HK-2 (cell line): ENCODE results near the gene BRCC3.

Experiments
- DNase-seq: peaks from one replicate; pipeline ENCODE4 v3.0.0-alpha.2; 2018; ENCODE audit not compliant: unreplicated experiment

Gene BRCC3

DNA sequence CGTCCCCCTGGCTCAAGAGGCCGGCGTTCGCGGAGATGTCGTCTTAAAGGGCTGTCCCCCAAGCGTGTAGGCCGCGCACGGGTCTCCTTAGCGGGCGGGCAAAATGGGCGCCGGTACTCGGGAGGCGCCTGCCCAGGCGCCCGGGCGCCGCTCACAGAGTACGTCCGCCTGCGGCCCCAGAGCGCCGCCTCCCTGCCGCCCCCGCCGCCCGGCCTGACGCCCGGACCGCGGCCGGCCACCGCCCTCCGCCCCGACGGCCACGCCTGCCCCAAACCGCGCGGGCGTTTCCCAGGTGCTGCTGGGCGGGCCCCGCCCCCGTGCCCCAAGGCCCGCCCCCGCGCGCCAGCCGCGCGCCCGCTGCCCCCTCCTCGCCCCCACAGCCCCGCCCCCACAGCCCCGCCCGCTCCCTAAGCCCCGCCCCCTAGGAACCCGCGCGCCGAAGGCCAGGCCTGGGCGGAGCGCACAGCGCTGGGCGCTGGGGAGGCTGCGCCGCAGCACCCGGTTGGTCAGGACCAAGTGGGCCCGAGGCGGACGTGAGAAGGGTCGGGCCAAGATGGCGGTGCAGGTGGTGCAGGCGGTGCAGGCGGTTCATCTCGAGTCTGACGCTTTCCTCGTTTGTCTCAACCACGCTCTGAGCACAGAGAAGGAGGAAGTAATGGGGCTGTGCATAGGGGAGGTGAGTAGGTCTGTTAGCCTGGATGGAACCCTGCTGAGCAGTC, at the start of gene BRCC3, which contains the start of the genes CMC4 and MTCP1:
BRCC3 (plus strand) TSS at position 534 of the 719 bp plus-strand sequence; CDS start at position 554, 20 bp downstream.
CMC4 (minus strand) TSS at position 162 of the 719 bp plus-strand sequence. CDS start 7,113 bp downstream, outside the sequence.
MTCP1 (minus strand) TSS at position 162 of the 719 bp plus-strand sequence. CDS start 5,126 bp downstream, outside the sequence.
- peak; percentile 87 for DNase-seq

DNA sequence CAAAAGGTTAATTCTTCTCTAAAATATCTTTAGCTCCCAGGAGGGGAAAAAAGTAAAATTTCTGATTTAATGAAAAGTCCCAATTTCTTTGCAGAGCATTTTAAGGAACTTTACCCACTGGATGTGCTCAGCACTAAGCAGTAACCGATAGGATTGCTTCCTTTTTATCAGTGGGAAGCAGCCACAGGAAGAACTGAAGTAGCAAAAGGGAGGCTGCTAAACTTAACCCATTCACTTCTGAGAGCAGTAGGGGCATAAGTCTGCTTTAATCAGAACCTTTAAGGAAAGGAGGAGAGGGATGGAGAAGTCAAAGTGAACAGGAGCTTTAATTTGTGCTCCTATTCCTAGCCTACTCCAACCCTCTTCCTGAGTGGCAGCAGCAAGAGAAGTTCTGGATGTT, 48.7 kb upstream of the BRCC3 start, which contains the start of gene F8:
F8 (minus strand) TSS at position 139 of the 400 bp plus-strand sequence. CDS start 171 bp downstream, outside the sequence.
- DNase-seq = no peak

DNA sequence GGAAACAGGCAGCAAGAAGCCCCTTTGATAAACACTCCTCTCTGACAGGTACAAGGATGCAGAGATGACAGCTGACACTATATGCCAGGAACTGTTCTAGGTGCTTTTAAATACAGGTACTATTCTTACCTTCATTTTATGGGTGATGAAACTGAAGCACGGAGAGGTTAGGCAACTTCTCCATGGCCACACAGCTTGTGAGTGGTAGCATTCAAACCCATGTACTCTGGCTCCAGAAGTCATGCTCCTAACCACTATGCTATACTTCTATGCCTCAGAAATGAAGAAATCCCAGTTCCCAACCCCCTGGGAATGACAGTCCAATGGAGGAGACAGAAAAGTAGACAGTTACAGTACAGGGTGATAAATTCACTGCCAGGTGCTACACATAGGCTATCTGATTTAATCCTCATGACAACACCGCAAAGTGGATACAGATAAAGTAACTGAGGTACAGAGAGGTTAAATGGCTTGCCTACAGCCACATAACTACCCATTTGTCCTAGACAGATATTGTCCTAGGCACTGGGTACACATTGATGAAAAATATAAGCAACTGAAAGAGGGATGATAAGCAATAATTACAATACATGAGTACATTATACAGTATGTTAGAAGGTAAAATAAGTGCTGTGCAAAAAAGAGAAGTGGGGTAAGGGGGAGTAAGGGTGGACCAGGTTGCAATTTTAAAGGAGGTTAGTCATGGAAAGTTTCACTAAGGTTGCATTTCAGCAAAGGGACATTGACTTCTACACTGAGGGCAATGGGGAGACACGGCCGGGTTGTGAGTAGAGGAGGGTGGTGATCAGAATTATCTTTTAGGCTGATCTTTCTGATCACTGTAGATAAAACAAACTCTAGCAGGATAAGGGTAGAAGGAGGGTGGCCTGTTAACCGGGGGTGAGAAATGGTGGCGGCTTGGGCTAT, 47.1 kb upstream of the BRCC3 start:
- no peak for DNase-seq

DNA sequence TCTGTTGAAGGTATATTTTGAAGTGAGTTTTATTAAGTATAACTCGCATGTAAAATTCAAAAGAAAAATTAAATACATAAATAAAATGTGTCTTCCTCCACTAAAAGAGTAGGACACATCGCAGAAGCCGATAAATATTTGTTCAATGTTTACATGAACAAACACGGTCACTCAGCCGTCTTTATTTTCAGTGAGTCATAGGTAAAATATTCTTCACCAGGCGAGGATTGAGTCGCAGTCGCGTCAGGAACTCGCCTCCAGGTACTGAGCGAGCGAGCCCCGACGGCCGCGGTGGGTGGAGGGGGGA, 44.9 kb upstream of the BRCC3 start:
- DNase-seq = no peak

DNA sequence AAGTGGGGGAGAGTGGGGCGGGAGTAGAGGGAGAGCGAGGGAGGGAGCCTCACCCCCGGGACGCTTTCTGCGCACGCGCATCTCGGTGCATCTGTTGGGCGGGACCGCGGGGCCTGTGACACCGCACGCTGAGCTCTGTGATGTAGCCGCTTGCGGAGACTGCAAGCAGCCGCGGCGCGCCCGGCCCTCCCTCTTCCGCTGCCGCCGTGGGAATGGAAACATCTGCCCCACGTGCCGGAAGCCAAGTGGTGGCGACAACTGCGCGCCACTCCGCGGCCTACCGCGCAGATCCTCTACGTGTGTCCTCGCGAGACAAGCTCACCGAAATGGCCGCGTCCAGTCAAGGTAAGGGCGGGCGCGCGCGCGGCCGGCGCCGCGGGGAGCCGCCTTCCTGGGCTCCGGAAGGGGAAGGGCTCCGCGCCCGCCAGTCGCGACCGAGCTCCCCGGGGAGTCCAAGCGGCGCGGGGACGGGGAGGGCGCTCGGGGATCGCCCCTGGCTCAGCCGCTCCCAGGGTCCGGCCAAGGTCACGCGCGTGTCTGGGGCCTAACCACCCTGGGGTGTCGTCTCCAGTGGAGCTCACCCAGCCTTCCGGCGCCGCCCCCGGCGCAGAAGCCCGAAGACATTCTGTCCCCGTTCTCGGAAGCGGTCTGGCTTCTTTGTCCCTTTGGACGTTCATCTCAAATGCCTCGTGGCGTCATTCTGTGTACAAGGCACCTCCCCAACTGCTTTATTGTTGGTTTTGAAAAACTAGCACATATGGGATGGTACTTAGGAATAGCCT, 44.4 kb upstream of the BRCC3 start, which contains the start of gene FUNDC2:
FUNDC2 (plus strand) TSS at position 118 of the 782 bp plus-strand sequence; CDS start at position 213, 95 bp downstream.
- DNase-seq = peak; percentile 93

DNA sequence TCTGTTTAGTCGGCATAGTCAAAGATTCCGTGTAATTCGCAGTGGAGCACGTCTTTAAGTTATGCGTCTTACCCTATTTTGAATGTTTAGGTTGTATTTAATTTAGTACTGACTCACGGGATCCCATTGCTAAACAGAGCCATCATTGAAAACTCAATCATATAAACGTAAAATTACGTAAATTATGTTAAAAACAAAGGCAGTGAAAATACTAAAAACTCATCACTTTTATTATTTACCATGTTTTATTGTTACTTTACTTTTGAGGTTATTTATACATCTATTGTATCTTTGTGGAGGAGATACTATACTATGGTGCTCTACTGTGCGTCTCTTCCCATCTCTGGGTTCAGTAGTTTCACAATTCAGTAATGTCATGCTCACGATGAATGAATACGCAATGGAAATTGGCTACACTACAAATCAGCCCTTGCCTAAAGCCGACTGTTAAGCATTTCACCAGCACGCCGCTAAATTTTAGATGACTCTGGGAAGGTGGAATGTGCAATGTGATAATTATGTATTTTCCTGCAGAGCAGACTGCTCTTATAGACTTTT, 43.7 kb upstream of the BRCC3 start:
- no peak for DNase-seq

DNA sequence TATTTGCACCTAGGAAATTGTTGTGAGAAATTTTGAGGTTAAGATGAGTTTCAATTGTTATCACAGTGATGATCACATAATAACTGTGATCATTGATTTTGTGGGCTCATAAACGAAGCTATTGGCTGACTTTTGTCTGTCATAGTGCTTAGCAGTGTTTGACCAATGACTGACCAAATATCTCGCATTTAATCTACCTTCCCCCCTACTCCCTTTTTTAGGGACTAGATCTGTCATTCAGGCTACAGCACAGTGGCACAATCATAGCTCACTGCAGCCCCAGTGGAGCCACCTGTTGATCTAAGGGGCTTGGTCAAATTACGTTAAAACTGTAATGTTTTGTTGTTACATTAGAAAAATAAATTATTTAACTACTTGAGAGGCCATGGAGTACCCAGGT, 43.2 kb upstream of the BRCC3 start:
- DNase-seq = no peak

DNA sequence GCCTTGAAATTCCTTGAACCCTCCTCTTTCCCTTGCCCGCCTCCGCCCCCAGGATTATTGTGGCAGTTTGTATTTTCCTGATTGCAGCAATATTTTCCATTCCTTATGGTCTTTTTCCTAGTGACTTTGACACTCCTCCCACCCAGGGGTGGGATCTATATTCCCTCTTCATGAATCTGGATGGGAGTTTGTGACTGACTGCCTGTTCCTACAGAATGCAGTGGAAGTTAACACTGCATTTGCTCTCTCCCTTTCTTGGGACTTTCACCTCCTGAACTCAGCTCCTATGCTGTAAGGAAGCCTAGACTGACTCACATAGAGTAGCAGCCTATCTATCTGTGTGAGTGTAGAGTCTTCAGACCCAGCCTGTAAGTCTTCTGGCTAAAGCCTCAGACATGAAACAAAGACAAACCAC, 42.4 kb upstream of the BRCC3 start:
- DNase-seq = no peak

DNA sequence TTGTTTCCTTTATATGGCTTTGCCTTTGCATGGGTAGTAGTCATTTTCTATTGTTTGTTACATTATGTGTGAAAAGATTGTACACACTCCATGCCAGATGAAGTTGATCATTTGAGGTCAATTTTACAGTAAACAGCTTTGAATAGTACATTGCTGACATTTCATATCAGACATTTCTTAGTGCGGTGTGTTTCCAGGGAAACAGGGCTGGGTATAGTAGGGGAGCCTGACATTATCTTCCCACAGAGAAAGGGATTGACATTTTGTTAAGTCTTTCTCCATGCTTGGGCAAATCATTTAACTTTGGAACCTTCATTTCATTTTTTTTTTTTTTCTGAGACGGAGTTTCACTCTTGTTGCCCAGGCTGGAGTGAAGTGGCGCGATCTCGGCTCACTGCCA, 39.7 kb upstream of the BRCC3 start:
- DNase-seq = no peak

DNA sequence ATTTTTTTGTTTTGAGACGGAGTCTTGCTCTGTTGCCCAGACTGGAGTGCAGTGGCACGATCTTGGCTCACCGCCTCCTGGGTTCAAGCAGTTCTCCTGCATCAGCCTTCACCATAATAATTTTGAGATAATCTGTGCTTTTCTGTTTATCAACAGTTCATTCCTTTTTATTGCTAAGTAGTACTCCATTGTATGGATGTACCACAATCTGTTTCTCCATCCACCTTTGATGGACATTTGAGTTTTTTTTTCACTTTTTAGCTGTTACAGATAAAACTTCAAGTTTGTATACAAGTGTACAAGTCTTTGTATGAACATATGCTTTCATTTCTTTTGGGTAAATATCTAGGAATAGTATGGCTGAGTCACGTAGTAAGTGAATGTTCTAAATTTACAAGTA, 35.6 kb upstream of the BRCC3 start:
- no peak for DNase-seq

DNA sequence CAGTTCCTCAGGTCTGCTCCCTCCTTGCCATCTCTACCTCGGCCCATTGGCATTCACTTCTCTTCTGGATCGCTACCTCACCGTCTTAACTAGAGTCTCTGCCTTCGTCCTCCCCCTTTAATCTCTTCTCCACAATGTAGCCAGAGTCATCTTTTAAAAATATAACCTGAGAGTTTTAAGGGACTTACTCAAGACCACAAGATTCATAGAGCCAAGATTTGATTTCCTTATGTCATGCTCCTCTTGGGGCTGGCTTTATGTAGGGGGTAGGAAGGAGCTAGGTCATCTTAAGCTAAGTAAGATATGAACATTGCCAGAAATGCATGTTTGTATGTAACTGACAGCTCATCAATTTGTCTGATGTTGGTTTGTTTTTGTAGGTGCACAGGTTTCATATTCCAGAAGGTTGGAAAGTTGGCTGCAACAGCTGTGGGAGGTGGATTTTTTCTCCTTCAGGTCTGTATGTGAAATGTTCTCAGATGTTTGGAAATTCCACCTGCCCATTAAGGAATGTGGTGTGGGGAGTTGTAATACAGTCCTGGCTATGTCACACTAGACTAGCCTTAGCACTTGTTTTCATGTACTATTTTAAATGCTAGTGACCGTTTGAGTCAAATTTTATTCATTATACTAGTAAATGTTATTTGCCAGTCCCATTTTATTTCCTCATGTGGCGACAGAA, 25.0 kb upstream of the BRCC3 start:
- no peak for DNase-seq

DNA sequence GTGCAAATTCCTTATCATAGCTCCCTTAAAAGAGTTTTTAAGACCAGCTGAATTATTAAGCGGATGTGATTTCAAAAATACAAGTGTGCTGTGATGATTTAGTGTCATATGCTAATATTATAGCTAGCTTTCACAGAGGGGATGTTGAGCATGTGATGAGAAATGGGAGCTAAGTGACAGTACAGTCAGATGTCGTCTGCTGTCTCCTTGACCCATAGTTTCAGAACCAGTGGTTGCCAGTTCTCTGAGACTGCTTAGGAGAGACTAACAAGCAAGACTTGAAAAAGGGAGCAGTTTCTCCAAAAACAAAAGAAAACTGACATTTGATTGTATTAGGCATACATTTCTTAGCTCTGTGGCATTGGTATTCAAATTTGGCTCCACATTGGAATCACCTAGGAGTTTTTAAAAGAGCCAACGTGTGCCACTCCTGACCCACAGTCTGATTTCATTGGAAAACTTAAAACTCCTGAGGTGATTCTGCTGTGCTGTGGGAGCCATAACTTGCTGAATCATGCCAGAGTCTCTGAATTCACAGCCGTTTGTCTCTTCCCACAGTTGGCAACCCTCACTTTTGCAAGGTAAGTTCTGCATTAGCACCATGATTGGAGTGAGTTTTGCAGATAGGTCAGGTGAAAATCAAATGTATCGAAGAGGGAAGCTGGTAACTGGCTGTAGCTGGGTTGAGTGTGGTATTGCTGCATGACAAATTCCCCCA, 24.3 kb upstream of the BRCC3 start:
- DNase-seq = no peak

DNA sequence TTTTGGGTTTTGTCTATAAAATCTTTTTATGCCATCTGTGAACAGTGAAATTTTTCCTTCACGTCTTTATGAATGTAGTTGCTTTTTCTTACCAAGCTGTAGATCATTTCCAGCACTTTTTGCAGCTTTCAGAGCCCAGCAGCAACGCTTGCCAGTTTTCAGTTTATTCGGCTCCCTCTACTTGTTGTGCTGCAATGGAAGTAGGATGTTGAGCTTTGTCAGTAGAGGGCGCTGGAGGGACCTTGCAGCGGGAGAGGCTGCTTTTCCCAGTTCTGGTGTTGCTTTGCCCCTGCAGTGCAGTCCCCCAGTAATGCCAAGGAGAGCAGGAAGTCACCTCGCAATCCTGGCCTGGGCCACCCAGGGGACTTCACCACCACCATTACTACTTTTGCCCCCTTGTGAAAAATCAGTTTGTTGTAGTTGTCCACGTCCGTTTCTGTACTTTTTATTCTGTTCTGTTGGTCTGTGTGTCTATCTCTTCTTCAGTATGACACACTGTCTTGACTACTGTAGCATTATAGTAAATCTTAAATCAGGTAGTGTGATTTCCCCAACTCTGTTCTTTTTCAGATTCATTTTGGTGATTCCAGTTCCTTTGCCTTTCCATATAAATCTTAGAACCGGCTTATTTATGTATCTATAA, 22.2 kb upstream of the BRCC3 start:
- no peak for DNase-seq

DNA sequence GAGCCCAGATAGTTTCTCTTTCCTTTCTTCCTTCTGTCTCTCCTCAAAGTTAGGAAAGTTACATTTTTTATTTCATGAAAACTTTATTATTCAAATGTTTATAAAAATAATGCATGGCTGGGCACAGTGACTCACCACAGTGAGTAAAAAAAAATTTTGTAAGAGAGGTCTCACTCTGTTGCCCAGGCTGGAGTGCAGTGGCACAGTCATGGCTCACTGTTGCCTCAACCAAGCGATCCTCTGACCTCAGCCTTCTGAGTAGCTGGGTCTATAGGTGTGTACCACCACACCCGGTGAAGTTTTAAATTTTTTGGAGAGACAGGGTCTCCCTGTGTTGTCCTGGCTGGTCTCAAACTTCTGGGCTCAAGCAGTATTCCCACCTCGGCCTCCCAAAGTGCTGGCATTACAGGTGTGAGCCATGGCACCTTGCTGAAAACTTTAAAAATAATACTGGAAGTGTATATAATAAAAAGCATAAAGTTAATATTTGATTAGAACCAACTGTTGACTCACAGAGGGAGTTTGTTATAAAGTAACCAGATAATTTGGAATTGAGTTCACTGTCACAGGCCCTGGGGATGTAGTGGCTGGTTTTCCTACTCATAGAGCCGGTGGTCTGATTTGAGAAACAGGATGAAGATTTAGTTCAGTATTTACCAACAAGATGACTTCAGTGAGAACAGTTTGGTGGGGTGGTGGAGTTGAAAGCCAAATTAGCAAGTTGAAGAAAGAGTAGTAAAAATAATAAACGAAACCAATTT, 18.4 kb upstream of the BRCC3 start:
- no peak for DNase-seq

DNA sequence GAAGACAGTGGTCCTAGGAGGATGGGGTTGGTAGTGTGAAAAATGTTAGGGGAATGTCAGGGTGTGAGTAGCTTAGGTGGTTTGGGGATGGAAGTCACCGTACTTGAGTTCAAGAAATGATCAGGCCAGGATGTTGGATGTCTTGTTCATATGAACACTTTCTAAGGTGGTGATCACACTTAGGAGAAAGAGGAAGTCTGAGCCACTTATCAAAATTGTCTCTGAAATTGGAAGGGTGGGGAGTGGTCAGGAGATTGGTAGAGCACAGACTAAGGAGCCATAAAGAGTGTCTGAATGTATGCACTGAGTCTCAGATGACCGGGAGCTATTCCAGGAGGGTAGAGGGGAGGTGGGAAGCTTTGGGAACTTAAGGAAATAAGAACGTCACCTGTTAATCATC, 17.7 kb upstream of the BRCC3 start:
- DNase-seq = no peak

DNA sequence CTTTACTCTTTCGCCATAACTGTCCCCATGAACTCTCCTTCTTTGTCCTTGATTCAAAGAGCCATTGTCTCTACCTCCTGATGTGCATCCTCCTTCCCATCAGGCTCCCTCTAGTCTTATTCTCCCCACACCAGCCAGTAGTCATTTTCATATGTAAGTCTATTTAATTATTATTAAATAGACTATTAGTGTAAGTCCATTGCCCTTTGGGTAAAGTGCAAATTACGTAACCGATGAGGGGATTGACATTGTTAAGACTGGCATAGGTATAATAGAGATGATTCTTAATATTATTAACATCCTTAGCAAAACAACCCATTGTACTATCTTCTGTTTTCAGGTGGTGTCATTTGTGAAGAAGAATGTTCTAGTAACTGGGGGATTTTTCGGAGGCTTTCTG, 17.1 kb upstream of the BRCC3 start:
- no peak for DNase-seq

DNA sequence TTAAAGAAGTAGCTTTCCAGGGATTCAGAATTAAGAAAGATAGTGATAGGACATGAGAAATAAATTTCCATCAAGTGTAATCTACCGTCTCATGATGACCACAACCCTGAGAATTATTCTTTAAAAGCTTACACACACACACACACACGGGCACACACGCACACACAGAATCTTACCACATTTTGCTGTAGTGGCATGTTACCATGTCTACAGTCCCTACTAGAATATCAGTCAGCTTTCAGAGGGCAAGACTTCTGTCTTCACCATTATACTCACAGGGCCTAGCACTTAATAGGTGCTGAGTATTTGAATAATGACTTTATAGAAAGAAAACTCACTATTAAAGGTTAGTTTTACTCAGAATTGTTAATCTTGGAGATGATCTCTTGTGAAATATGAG, 15.8 kb upstream of the BRCC3 start:
- no peak for DNase-seq

DNA sequence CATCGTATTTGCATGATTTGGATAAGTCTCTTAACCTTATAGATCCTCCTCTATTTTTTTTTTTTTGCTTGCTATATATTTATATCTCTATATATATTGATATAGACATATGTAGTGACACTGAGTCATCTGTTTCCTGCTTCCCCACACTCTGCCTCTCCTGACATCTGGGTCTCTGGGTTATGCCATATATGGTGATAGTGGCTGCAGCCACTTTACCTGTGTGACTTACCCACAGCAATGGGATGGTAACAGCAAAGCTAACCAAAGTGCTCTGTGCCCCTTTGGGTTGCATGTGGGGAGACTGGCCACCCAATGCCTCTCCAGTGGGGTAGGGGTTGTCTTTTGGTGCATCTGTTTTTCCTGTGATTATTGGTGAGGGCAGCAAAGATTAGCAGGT, 14.8 kb upstream of the BRCC3 start:
- DNase-seq = no peak
